ENCODE measurements around the gene ATF7.
"Not testable (repeated sequence)": the region's sequence is repeated elsewhere in the genome, so short reads cannot be mapped to it uniquely, and the experiment has no call there.

Gene ATF7

GRCh38 chr12:53635708-53636107, 9.5 kb upstream of the ATF7 start:
- H3K4me3 ChIP-seq (ENCODE audit: low read depth, low read length); CTCF ChIA-PET; POLR2A ChIA-PET; H3K4me1 ChIP-seq (ENCODE audit: control insufficient read depth, insufficient read depth, low read length); H3K9me3 ChIP-seq (ENCODE audit: control insufficient read depth, insufficient read depth, low read depth, low read length); H3K27ac ChIP-seq (ENCODE audit: extremely low read depth, low read depth, low read length); H3K36me3 ChIP-seq (ENCODE audit: control insufficient read depth in 2 of 2, insufficient read depth in 1 of 2, low read length in 2 of 2): not testable (repeated sequence)
- TF ChIP-seq ZNF121 (tag by site-specific recombination; IDR thresholded peaks at IDR 0.05), result peak; percentile 52; the same call in 1 of the 2 replicates

GRCh38 chr12:53631721-53632120, 5.5 kb upstream of the ATF7 start:
- no peaks in the 10 kb centered on the region for H3K9me3 ChIP-seq (ENCODE audit: control insufficient read depth, insufficient read depth, low read depth, low read length)
- 0 out of 2 replicates have a peak, but pooled peaks cover 3% of the 10 kb centered on the region for H3K4me1 ChIP-seq (ENCODE audit: control insufficient read depth, insufficient read depth, low read length)
- no peaks in the 10 kb centered on the region for H3K36me3 ChIP-seq (ENCODE audit: control insufficient read depth in 2 of 2, insufficient read depth in 1 of 2, low read length in 2 of 2)
- no peak overlapping the region for H3K4me3 ChIP-seq (ENCODE audit: low read depth, low read length)
- H3K27ac ChIP-seq (ENCODE audit: extremely low read depth, low read depth, low read length), result no peak overlapping the region
- TF ChIP-seq ZNF747 (tag by site-specific recombination; IDR thresholded peaks at IDR 0.05), result no peak
- TF ChIP-seq ZNF280C (tag by site-specific recombination; IDR thresholded peaks at IDR 0.05), result no peak
- no peak for TF ChIP-seq ZFHX2 (tag by site-specific recombination; conservative IDR thresholded peaks at IDR 0.05)
- no peak for TF ChIP-seq ZBTB48 (tag by site-specific recombination; IDR thresholded peaks at IDR 0.05)
- TF ChIP-seq ZNF791 (tag by site-specific recombination; IDR thresholded peaks at IDR 0.05), result no peak
- TF ChIP-seq ZNF221 (tag by site-specific recombination; IDR thresholded peaks at IDR 0.05; ENCODE audit: borderline replicate concordance), result no peak
- TF ChIP-seq ZNF629 (tag by site-specific recombination; IDR thresholded peaks at IDR 0.05), result no peak
- POLR2A ChIA-PET, result interaction anchor here (0.6 kb wide), 1 partner anchor 54 kb away, joined by 4 read pairs; no protein-coding TSS in a partner anchor
- CTCF ChIA-PET, result no interaction called here

GRCh38 chr12:53627919-53628318, 1.7 kb upstream of the ATF7 start:
- H3K27ac ChIP-seq (ENCODE audit: extremely low read depth, low read depth, low read length), result no peak overlapping the region
- no peaks in the 10 kb centered on the region for H3K36me3 ChIP-seq (ENCODE audit: control insufficient read depth in 2 of 2, insufficient read depth in 1 of 2, low read length in 2 of 2)
- no peak overlapping the region for H3K4me3 ChIP-seq (ENCODE audit: low read depth, low read length)
- H3K4me1 ChIP-seq (ENCODE audit: control insufficient read depth, insufficient read depth, low read length), result peaks cover 13% of the 10 kb centered on the region; the same call in 1 of the 2 replicates
- ChIA-PET POLR2A (no interaction called here), CTCF (no interaction called here)
- H3K9me3 ChIP-seq (ENCODE audit: control insufficient read depth, insufficient read depth, low read depth, low read length), result no peaks in the 10 kb centered on the region
- TF ChIP-seq ZNF223 (tag by site-specific recombination; IDR thresholded peaks at IDR 0.05) (0 out of 2 replicates have a peak, but pooled peaks have one; percentile 23), ZNF404 (tag by site-specific recombination; IDR thresholded peaks at IDR 0.05) (0 out of 2 replicates have a peak, but pooled peaks have one; percentile 47), MEIS1 (CRISPR knock-in tag; IDR thresholded peaks at IDR 0.05; ENCODE audit: borderline replicate concordance) (no peak), ZNF140 (tag by site-specific recombination; IDR thresholded peaks at IDR 0.05) (peak; percentile 41; the same call in 1 of the 2 replicates), ZNF394 (tag by site-specific recombination; IDR thresholded peaks at IDR 0.05; ENCODE audit: borderline replicate concordance) (peak; percentile 92), ZBTB8A (tag by site-specific recombination; IDR thresholded peaks at IDR 0.05) (peak; percentile 75), ZNF211 (tag by site-specific recombination; IDR thresholded peaks at IDR 0.05; ENCODE audit: low read depth) (no peak), ZBTB44 (tag by site-specific recombination; IDR thresholded peaks at IDR 0.05) (no peak), ZBTB11 (tag by site-specific recombination; conservative IDR thresholded peaks at IDR 0.05; ENCODE audit: low read depth) (peak; percentile 74), ZNF777 (tag by site-specific recombination; IDR thresholded peaks at IDR 0.05; ENCODE audit: borderline replicate concordance) (no peak), ZNF433 (tag by site-specific recombination; IDR thresholded peaks at IDR 0.05; ENCODE audit: low read depth) (peak; percentile 64; the same call in 1 of the 2 replicates), ZNF629 (tag by site-specific recombination; IDR thresholded peaks at IDR 0.05) (no peak), GLIS1 (tag by site-specific recombination; IDR thresholded peaks at IDR 0.05) (no peak), ZNF426 (tag by site-specific recombination; IDR thresholded peaks at IDR 0.05) (peak; percentile 82), ZXDB (tag by site-specific recombination; IDR thresholded peaks at IDR 0.05) (peak; percentile 40; the same call in 1 of the 2 replicates), ZNF530 (tag by site-specific recombination; IDR thresholded peaks at IDR 0.05; ENCODE audit: low read depth) (0 out of 2 replicates have a peak, but pooled peaks have one; percentile 21), ZNF707 (tag by site-specific recombination; IDR thresholded peaks at IDR 0.05) (no peak)

Measured in HEK293 (cell line).